Pancreas (tissue), 10 donors: ENCODE results near the gene ARG2. TPM values are rescaled to one million over a fixed set of nuclear protein-coding genes. Genes with fewer than 3 reads are reported as not detected.

Experiments
- ATAC-seq, 4 donors: fragments of 200-7000 bp; cut with Tn5 transposase; one replicate each; pipeline versions ENCODE4 v1.8.0 to v1.9.1; 2020; ENCODE audit warnings: mild to moderate bottlenecking in 4 of 4, moderate library complexity in 4 of 4
- DNase-seq, 6 donors: peaks; one replicate each; pipeline ENCODE4 v3.0.0-alpha.2; 2020
- FAIRE-seq: peaks from 2 replicates; lab custom pipeline; 2012; peaks lifted over from hg19 to GRCh38; lab: Jason Lieb, UNC
- H3K27ac ChIP-seq, 4 donors: fragments of 200-600 bp; sonication (generic); 1 replicate in 3 of 4; 2 replicates in 1 of 4; pipeline versions ENCODE4 v1.5.0 to v1.8.0; 2020
- H3K27me3 ChIP-seq, 4 donors: fragments of 200-600 bp; one replicate each; pipeline ENCODE4 v1.8.0; 2021
- H3K36me3 ChIP-seq, 3 donors: fragments of 200-600 bp; sonication (generic) in 1 of 3; one replicate each; pipeline versions ENCODE4 v1.5.0 to v1.8.0; 2020 to 2021
- H3K4me1 ChIP-seq, 3 donors: fragments of 200-600 bp; one replicate each; pipeline ENCODE4 v1.8.0; 2021
- H3K4me3 ChIP-seq, 4 donors: fragments of 200-600 bp; sonication (generic) in 2 of 4; one replicate each; pipeline versions ENCODE4 v1.5.0 to v1.8.0; 2020 to 2021
- H3K9me3 ChIP-seq, 4 donors: fragments of 200-600 bp; one replicate each; pipeline ENCODE4 v1.8.0; 2021
- CTCF ChIP-seq, 4 donors: fragments of 200-600 bp; sonication (generic) in 3 of 4; IDR thresholded peaks; one replicate each; pipeline versions ENCODE4 v1.5.0 to v1.8.0; 2021; ENCODE audit warnings: antibody characterized with exemption in 4 of 4
- WGBS, 2 donors: extraction: QIAGEN DNeasy Blood & Tissue Kit; methylation state at CpG; one replicate each; pipeline ENCODE4 v1.1.7; 2013; 5-methylcytosine and 5-hydroxymethylcytosine counted together
- intact Hi-C, 3 donors: fragments of 100-400 bp; cut with DNase I; formaldehyde crosslinking; loops; one replicate each; pipeline versions ENCODE4 v1.11.1 to v1.14.2; 2022
- polyA plus RNA-seq, 2 donors: library from polyadenylated mRNA; stranded (reverse); fragments of 200-250 nt; gene quantifications; one replicate each; pipeline ENCODE4 v1.2.3, GENCODE V29; 2013
- total RNA-seq, 6 donors: library from RNA; stranded (reverse); fragmentation: NEBNext Ultra II Directional in 4 of 6; extraction: Animal tissue kit (Norgen Biotek cat#: 25700) in 4 of 6; gene quantifications; one replicate each; pipeline versions ENCODE4 v1.2.1 to v1.2.4, GENCODE V29; 2021 to 2023
- donor health status: healthy with polysubstance abuse.
- donor health status: DM: no; HTN: no; CAD: no; lungs with moderate emphysema.
- donor health status: DM: no; HTN: no; CAD: no.
- donor health status: control.
- donor health status: control.
- donor health status: Bipolar disorder and iron deficiency.
- donor health status: DM: yes; HTN: yes; CAD: no.
- donor health status: DM: no; HTN: no; CAD: no.
- donor health status: DM: no; HTN: no; CAD: no.
- donor health status: DM: yes; HTN: yes; CAD: no.

ARG2 gene
- total and polyA plus RNA-seq, 8 donors = 1.2 to 15.0 (median 2.1) TPM

GRCh38 chr14:67673451-67673850 is 53.7 kb downstream of the ARG2 start:
- H3K9me3 ChIP-seq = no peaks in the 10 kb centered on the region
- H3K27me3 ChIP-seq = no peaks in the 10 kb centered on the region
- DNase-seq = no peak
- peak overlapping the region; percentile 89 to 100 (median 96) for H3K4me3 ChIP-seq
- no peak overlapping the region for H3K27ac ChIP-seq
- no peak for FAIRE-seq
- WGBS, 2 donors = 21% methylated on average over 5 of the region's 5 CpGs
- H3K4me1 ChIP-seq = peaks cover 0 to 24% (median 4%) of the 10 kb centered on the region in 3 donors
- ATAC-seq = no peak
- intact Hi-C loops = loop anchor here in 1 of 3 donors (10.0 kb wide), 1 partner anchor 89 kb away; no protein-coding TSS in a partner anchor
- no peak for TF ChIP-seq CTCF (IDR thresholded peaks at IDR 0.05)
- no peaks in the 10 kb centered on the region for H3K36me3 ChIP-seq

GRCh38 chr14:67674139-67674479 is 54.4 kb downstream of the ARG2 start:
- Histone ChIP-seq H3K27me3 (no peaks in the 10 kb centered on the region), H3K27ac (peak overlapping the region; percentile 98 to 100 (median 100)), H3K9me3 (no peaks in the 10 kb centered on the region), H3K4me3 (peak overlapping the region; percentile 89 to 100 (median 96)), H3K4me1 (peaks cover 0 to 24% (median 4%) of the 10 kb centered on the region in 3 donors), H3K36me3 (no peaks in the 10 kb centered on the region)
- WGBS, 2 donors = 0 to 1% methylated on average over 25 of the region's 25 CpGs
- no peak for TF ChIP-seq CTCF (IDR thresholded peaks at IDR 0.05)
- ATAC-seq = peak; percentile 79 to 92 (median 86)
- DNase-seq = peak; percentile 59 to 87 (median 74)
- intact Hi-C loops = loop anchor here in 1 of 3 donors (10.0 kb wide), 1 partner anchor 89 kb away; no protein-coding TSS in a partner anchor
- FAIRE-seq = no peak

GRCh38 chr14:67674480-67675218 is 54.9 kb downstream of the ARG2 start, which contains the start of gene VTI1B:
Gene VTI1B (minus strand): TSS chr14:67674632. CDS start chr14:67674489, 143 bp downstream.
- Histone ChIP-seq H3K4me3 (peak within 1 kb of the TSS; percentile 89 to 100 (median 96)), H3K4me1 (peaks cover 0 to 24% (median 4%) of the 10 kb centered on the region in 3 donors), H3K36me3 (no peaks in the 10 kb centered on the region), H3K27ac (peak within 1 kb of the TSS; percentile 98 to 100 (median 100)), H3K27me3 (no peaks in the 10 kb centered on the region), H3K9me3 (no peaks in the 10 kb centered on the region)
- no peak for TF ChIP-seq CTCF (IDR thresholded peaks at IDR 0.05)
- WGBS, 2 donors = 0% methylated on average over 66 to 87 of the region's 87 CpGs
- intact Hi-C loops = loop anchor here in 1 of 3 donors (10.0 kb wide), 1 partner anchor 90 kb away; no protein-coding TSS in a partner anchor
- no peak for FAIRE-seq
- DNase-seq = peak; percentile 78 to 88 (median 80)
- peak; percentile 94 to 97 (median 95) for ATAC-seq

- no peak for ATAC-seq
- Histone ChIP-seq H3K27me3 (no peaks in the 10 kb centered on the region), H3K4me1 (peaks cover 0 to 24% (median 4%) of the 10 kb centered on the region in 3 donors), H3K4me3 (peak overlapping the region; percentile 89 to 100 (median 96)), H3K36me3 (no peaks in the 10 kb centered on the region), H3K9me3 (no peaks in the 10 kb centered on the region), H3K27ac (peak overlapping the region; percentile 98 to 100 (median 100))
- TF ChIP-seq CTCF (IDR thresholded peaks at IDR 0.05) = no peak
- WGBS, 2 donors = 24% methylated on average over 16 of the region's 16 CpGs
- intact Hi-C loops = loop anchor here in 1 of 3 donors (10.0 kb wide), 1 partner anchor 90 kb away; no protein-coding TSS in a partner anchor
- no peak for DNase-seq
- FAIRE-seq = no peak
These were observed 55.5 kb downstream of the ARG2 start for GRCh38 chr14:67675219-67675582.
